NCI-H187 (cell line): ENCODE measurements around the gene RTP2.

Source experiments
- DNase-seq, 2 experiments: peaks; one replicate each; lab custom pipeline; 2025; lab: John Stamatoyannopoulos, UW

Gene RTP2

GRCh38 chr3:187667526-187667925 lies 34.8 kb downstream of the RTP2 start:
- DNase-seq: no peak

- no peak for DNase-seq
Measured at GRCh38 chr3:187665764-187666402, 36.5 kb downstream of the RTP2 start.

- no peak for DNase-seq
Measured at GRCh38 chr3:187665010-187665409, 37.3 kb downstream of the RTP2 start.

GRCh38 chr3:187662848-187663409 lies 39.4 kb downstream of the RTP2 start:
- DNase-seq: no peak

GRCh38 chr3:187661267-187661666 lies 41.1 kb downstream of the RTP2 start:
- DNase-seq: no peak

GRCh38 chr3:187651282-187651681 lies 51.1 kb downstream of the RTP2 start:
- no peak for DNase-seq
